ENCODE data around the gene COX11.

Gene COX11

DNA sequence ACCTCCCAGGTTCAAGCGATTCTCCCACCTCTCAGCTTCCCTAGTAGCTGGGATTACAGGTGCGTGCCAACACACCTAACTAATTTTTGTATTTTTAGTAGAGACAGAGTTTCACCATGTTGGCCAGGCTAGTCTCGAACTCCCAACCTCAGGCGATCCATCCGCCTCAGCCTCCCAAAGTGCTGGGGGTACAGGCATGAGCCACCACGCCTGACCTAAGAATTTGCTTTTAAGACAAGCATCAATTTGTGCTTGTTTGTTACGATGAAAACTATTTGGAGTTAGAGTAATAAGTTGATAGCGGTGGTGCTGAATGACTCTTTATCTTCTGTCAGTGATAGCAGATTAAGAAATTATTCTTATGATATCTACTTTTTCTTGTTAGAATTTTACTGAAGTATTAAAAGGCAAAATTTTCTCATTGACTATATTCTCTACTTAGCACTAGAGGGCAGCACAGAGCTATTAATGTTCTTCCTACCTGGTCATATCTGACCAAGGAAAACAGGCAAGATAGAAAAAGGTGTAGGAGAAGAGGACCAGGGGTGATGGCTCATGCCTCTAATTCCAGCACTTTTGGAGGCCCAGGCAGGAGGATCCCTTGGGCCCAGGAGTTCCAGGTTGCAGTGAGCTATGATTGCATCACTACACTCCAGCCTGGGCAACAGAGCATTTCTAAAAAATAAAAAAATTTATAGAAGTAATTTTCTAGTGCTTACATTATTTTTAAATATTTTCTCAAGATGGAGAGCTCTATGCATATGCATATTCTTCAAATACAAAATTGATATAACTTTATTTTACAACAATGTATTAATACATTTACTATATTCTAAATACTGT is 24.6 kb upstream of the COX11 start:
- no peaks in the 10 kb centered on the region for H3K36me3 ChIP-seq (replicated peaks)
- no peak for DNase-seq
- in situ Hi-C loops (cut with HindIII; ENCODE audit: low pct_ligation_motif_present, low sequenced_read_pairs), result no loop called here
- TF ChIP-seq CTCF (IDR thresholded peaks at IDR 0.05; ENCODE audit: low read depth, low read length, missing control alignments), result peak; percentile 51
- H3K27ac ChIP-seq, result no peak overlapping the region
- H3K4me3 ChIP-seq (ENCODE audit: low read depth, low read length), result no peak overlapping the region
- H3K27me3 ChIP-seq (replicated peaks), result no peaks in the 10 kb centered on the region

GRCh38 chr17:54991567-54991966 is 23.1 kb upstream of the COX11 start:
- DNase-seq, result no peak
- Histone ChIP-seq H3K27me3 (replicated peaks) (no peaks in the 10 kb centered on the region), H3K4me3 (ENCODE audit: low read depth, low read length) (no peak overlapping the region), H3K36me3 (replicated peaks) (no peaks in the 10 kb centered on the region), H3K27ac (no peak overlapping the region)
- in situ Hi-C loops (cut with HindIII; ENCODE audit: low pct_ligation_motif_present, low sequenced_read_pairs), result no loop called here
- TF ChIP-seq CTCF (IDR thresholded peaks at IDR 0.05; ENCODE audit: low read depth, low read length, missing control alignments), result no peak

- Histone ChIP-seq H3K4me3 (ENCODE audit: low read depth, low read length) (no peak overlapping the region), H3K27me3 (replicated peaks) (no peaks in the 10 kb centered on the region), H3K36me3 (replicated peaks) (no peaks in the 10 kb centered on the region), H3K27ac (no peak overlapping the region)
- TF ChIP-seq CTCF (IDR thresholded peaks at IDR 0.05; ENCODE audit: low read depth, low read length, missing control alignments), result no peak
- no peak for DNase-seq
- in situ Hi-C loops (cut with HindIII; ENCODE audit: low pct_ligation_motif_present, low sequenced_read_pairs), result no loop called here
Observed at GRCh38 chr17:54990118-54990517, 21.7 kb upstream of the COX11 start.

GRCh38 chr17:54985476-54985875 is 17.0 kb upstream of the COX11 start:
- no peak overlapping the region for H3K27ac ChIP-seq
- no peaks in the 10 kb centered on the region for H3K27me3 ChIP-seq (replicated peaks)
- TF ChIP-seq CTCF (IDR thresholded peaks at IDR 0.05; ENCODE audit: low read depth, low read length, missing control alignments), result no peak
- in situ Hi-C loops (cut with HindIII; ENCODE audit: low pct_ligation_motif_present, low sequenced_read_pairs), result no loop called here
- DNase-seq, result no peak
- no peaks in the 10 kb centered on the region for H3K36me3 ChIP-seq (replicated peaks)
- no peak overlapping the region for H3K4me3 ChIP-seq (ENCODE audit: low read depth, low read length)

- no peaks in the 10 kb centered on the region for H3K27me3 ChIP-seq (replicated peaks)
- TF ChIP-seq CTCF (IDR thresholded peaks at IDR 0.05; ENCODE audit: low read depth, low read length, missing control alignments), result no peak
- H3K4me3 ChIP-seq (ENCODE audit: low read depth, low read length), result no peak overlapping the region
- H3K27ac ChIP-seq, result no peak overlapping the region
- in situ Hi-C loops (cut with HindIII; ENCODE audit: low pct_ligation_motif_present, low sequenced_read_pairs), result no loop called here
- no peaks in the 10 kb centered on the region for H3K36me3 ChIP-seq (replicated peaks)
- DNase-seq, result no peak
Observed at GRCh38 chr17:54983260-54983659, 14.8 kb upstream of the COX11 start.

DNA sequence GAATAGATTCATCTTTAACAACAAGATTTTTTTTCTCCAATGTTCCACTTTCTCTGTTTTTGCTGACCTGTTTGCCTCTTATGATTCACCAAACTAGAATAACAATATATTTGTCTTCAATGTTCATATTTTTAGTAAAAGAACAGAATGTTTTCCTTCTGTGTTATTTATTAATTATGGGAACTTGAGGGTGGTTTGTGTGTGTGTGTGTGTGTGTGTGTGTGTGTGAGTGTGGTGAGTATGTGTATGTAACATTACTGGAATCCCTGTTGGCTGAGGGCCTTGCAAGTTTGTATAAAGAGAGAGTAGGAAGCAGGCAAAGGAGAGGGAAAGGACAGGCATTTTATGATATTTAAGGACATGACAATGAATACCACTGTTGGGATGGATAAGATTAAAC is 13.9 kb upstream of the COX11 start:
- peak; percentile 73 for DNase-seq
- in situ Hi-C loops (cut with HindIII; ENCODE audit: low pct_ligation_motif_present, low sequenced_read_pairs), result no loop called here

More for the DNA sequence above, 13.9 kb upstream of the COX11 start:
- H3K36me3 ChIP-seq (replicated peaks), result no peaks in the 10 kb centered on the region
- H3K27me3 ChIP-seq (replicated peaks), result no peaks in the 10 kb centered on the region
- H3K4me3 ChIP-seq (ENCODE audit: low read depth, low read length), result no peak overlapping the region
- no peak for TF ChIP-seq CTCF (IDR thresholded peaks at IDR 0.05; ENCODE audit: low read depth, low read length, missing control alignments)
- no peak overlapping the region for H3K27ac ChIP-seq
